ENCODE results near the gene PDHX.
A peak's percentile ranks its signal among the peaks of the same experiment; 100 is the strongest.

The PDHX gene

DNA sequence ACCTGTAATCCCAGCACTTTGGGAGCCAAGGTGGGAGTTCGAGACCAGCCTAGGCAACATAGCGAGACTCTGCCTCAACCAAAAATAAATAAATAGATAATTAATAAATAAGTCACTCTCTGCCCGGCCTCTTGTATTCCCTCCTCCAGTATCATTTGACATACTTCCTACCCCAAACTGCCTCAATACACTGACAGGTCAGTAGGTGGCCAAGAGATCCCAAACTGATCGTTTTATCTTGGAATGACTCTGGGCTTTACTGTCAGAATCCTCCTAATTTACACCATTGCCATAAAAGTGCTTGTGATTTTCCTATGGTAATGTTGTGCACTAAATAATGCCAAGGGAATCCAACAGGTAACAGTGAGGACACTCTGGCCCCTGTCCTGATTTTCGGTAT, 94.2 kb downstream of the PDHX start:
- H3K27me3 ChIP-seq (ENCODE audit: insufficient read depth, poor library complexity, severe bottlenecking) = no peaks in the 10 kb centered on the region
- H3K27ac ChIP-seq (ENCODE audit: poor library complexity, severe bottlenecking) = peak overlapping the region; percentile 92
- H3K4me1 ChIP-seq (ENCODE audit: insufficient read depth, poor library complexity, severe bottlenecking) = peaks cover 44% of the 10 kb centered on the region
- no peaks in the 10 kb centered on the region for H3K36me3 ChIP-seq (ENCODE audit: low read depth)
- ATAC-seq (ENCODE audit: low read depth) (no peak), DNase-seq (ENCODE audit: low spot score) (no peak)
- H3K4me3 ChIP-seq (ENCODE audit: severe bottlenecking) = no peak overlapping the region
- TF ChIP-seq, protein P1, sequence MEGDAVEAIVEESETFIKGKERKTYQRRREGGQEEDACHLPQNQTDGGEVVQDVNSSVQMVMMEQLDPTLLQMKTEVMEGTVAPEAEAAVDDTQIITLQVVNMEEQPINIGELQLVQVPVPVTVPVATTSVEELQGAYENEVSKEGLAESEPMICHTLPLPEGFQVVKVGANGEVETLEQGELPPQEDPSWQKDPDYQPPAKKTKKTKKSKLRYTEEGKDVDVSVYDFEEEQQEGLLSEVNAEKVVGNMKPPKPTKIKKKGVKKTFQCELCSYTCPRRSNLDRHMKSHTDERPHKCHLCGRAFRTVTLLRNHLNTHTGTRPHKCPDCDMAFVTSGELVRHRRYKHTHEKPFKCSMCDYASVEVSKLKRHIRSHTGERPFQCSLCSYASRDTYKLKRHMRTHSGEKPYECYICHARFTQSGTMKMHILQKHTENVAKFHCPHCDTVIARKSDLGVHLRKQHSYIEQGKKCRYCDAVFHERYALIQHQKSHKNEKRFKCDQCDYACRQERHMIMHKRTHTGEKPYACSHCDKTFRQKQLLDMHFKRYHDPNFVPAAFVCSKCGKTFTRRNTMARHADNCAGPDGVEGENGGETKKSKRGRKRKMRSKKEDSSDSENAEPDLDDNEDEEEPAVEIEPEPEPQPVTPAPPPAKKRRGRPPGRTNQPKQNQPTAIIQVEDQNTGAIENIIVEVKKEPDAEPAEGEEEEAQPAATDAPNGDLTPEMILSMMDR (IDR thresholded peaks at IDR 0.05; ENCODE audit: poor library complexity, severe bottlenecking) = no peak
- H3K9me3 ChIP-seq (ENCODE audit: severe bottlenecking) = no peaks in the 10 kb centered on the region

DNA sequence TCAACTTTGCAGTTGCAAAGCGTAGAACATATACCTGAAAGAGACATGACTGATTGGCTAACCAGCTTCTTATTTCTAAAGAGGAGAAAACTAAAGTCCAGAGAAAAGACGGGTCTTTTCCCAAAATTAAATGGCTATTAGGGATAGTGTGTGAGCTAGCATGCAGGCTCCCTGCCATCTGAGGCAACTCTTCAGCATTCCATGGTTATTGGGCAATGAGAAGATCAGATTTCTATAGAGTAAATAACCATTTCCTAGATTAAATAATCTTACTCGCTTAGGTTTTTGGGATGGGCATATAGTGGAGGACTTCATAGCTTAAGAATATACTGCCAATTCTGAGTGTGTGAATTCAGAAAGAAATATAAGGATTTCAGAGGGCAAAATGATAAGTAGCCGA, 95.0 kb downstream of the PDHX start:
- Histone ChIP-seq H3K27ac (ENCODE audit: poor library complexity, severe bottlenecking) (peak overlapping the region; percentile 92), H3K9me3 (ENCODE audit: severe bottlenecking) (no peaks in the 10 kb centered on the region), H3K4me3 (ENCODE audit: severe bottlenecking) (no peak overlapping the region), H3K27me3 (ENCODE audit: insufficient read depth, poor library complexity, severe bottlenecking) (no peaks in the 10 kb centered on the region), H3K4me1 (ENCODE audit: insufficient read depth, poor library complexity, severe bottlenecking) (peaks cover 44% of the 10 kb centered on the region), H3K36me3 (ENCODE audit: low read depth) (no peaks in the 10 kb centered on the region)
- DNase-seq (ENCODE audit: low spot score) (no peak), ATAC-seq (ENCODE audit: low read depth) (peak; percentile 33; the same call in 2 of the 3 replicates)
- TF ChIP-seq, protein P1 (IDR thresholded peaks at IDR 0.05; ENCODE audit: poor library complexity, severe bottlenecking) = no peak

DNA sequence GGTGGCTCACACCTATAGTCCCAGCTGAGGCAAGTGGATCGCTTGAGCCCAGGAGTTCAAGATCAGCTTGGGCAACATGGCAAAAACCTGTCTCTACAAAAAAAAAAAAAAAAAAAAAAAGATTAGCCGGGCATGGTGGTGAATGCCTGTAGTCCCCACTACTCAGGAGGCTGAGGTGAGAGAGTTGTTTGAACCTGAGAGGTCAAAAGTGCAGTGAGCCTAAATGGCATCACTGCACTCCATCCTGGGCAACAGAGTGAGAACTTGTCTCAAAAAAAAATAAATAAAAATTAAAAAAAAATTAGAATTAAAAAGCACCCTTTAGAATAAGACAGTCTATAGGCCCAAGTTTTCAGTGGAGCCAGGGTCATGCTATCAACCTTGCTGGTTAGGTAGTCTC, 95.5 kb downstream of the PDHX start:
- Histone ChIP-seq H3K27ac (ENCODE audit: poor library complexity, severe bottlenecking) (peak overlapping the region; percentile 92), H3K36me3 (ENCODE audit: low read depth) (no peaks in the 10 kb centered on the region), H3K4me1 (ENCODE audit: insufficient read depth, poor library complexity, severe bottlenecking) (peaks cover 44% of the 10 kb centered on the region), H3K27me3 (ENCODE audit: insufficient read depth, poor library complexity, severe bottlenecking) (no peaks in the 10 kb centered on the region), H3K4me3 (ENCODE audit: severe bottlenecking) (no peak overlapping the region), H3K9me3 (ENCODE audit: severe bottlenecking) (no peaks in the 10 kb centered on the region)
- DNase-seq (ENCODE audit: low spot score) (no peak), ATAC-seq (ENCODE audit: low read depth) (no peak)
- TF ChIP-seq, protein P1 (IDR thresholded peaks at IDR 0.05; ENCODE audit: poor library complexity, severe bottlenecking) = no peak

DNA sequence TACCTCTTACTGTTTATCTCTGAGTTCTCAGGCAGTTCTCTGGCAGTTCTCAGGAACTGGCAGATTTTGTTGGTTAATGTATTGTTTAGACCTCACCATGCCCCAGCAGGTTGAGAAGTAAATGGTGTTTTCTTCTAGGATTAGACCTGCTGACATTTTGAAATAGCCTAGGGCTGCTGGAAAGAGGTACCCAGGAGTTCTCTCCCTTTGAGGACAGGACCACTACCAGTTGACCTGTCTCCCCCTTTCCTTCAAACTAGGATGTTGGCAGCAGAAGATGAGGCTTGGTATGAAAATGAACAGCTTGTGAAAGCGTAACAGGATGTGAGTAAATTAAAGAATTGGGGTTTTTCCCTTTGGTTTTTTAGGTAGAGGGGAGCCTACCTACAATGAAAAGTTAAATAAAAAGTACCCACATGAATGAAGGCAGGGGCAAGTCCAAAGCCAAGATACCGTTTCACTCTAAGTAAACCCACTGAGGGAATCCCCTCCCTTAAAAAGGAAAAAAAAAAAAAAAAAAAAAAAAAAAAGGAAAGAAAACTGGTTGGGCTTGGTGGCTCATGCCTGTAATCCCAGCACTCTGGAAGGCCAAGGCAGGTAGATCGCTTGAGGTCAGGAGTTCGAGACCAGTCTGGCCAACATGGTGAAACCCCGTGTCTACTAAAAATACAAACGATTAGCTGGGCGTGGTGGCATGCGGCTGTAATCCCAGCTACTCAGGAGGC, 96.2 kb downstream of the PDHX start:
- Histone ChIP-seq H3K27me3 (ENCODE audit: insufficient read depth, poor library complexity, severe bottlenecking) (no peaks in the 10 kb centered on the region), H3K9me3 (ENCODE audit: severe bottlenecking) (no peaks in the 10 kb centered on the region), H3K4me1 (ENCODE audit: insufficient read depth, poor library complexity, severe bottlenecking) (peaks cover 44% of the 10 kb centered on the region), H3K27ac (ENCODE audit: poor library complexity, severe bottlenecking) (peak overlapping the region; percentile 92), H3K36me3 (ENCODE audit: low read depth) (no peaks in the 10 kb centered on the region), H3K4me3 (ENCODE audit: severe bottlenecking) (no peak overlapping the region)
- DNase-seq (ENCODE audit: low spot score) = no peak
- TF ChIP-seq, protein P1 (IDR thresholded peaks at IDR 0.05; ENCODE audit: poor library complexity, severe bottlenecking) = no peak
- no peak for ATAC-seq (ENCODE audit: low read depth)

DNA sequence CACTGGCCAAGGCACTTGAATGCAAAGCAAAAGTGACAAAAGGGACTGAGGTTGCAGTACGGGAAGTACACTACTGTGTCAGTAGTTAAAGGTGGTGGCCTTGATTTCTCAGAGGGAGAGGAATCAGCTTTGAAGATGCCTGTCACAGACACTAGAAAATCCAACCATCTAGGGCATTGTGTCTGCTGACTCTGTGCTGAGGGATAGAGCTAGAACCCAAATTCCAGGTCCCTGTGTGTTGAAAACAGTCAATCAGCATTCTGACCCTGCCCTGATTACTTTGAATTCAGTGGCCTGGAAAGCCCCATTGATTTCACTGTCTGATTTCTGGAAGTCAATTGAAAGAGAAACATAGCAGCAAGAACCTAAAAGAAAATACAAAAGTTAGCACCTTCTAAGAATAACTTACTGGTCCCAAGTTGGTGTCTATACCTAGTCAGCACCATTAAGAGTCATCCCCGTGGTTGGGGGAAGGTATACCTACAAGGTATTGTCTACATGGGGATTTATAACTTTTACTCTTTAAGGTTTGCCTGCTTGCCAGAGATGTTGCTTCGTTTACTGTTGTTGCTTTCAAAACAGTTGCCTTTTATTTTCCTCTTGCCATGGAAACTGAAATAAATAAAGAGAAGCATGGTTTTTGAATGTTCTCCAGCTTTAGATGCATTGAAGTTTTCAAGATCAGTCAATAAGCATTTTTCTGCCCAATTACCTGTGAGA, 97.3 kb downstream of the PDHX start:
- H3K4me3 ChIP-seq (ENCODE audit: severe bottlenecking) = no peak overlapping the region
- H3K4me1 ChIP-seq (ENCODE audit: insufficient read depth, poor library complexity, severe bottlenecking) = peaks cover 42% of the 10 kb centered on the region
- no peaks in the 10 kb centered on the region for H3K9me3 ChIP-seq (ENCODE audit: severe bottlenecking)
- H3K27me3 ChIP-seq (ENCODE audit: insufficient read depth, poor library complexity, severe bottlenecking) = no peaks in the 10 kb centered on the region
- H3K36me3 ChIP-seq (ENCODE audit: low read depth) = no peaks in the 10 kb centered on the region
- TF ChIP-seq, protein P1 (IDR thresholded peaks at IDR 0.05; ENCODE audit: poor library complexity, severe bottlenecking) = no peak
- no peak overlapping the region for H3K27ac ChIP-seq (ENCODE audit: poor library complexity, severe bottlenecking)
- ATAC-seq (ENCODE audit: low read depth) (no peak), DNase-seq (ENCODE audit: low spot score) (no peak)

All from RWPE2 (cell line).